Epithelial cell of esophagus (primary cell): ENCODE results near the gene SMIM12.

Source experiments
- DNase-seq: peaks from one replicate; pipeline ENCODE4 v3.0.0; 2010; ENCODE audit warnings: low read depth
- H3K4me3 ChIP-seq: 2 replicates; pipeline ENCODE4 v1.5.1; 2011; ENCODE audit warnings: mild to moderate bottlenecking, low read length, control low read depth
- CTCF ChIP-seq: IDR thresholded peaks from 2 replicates; pipeline ENCODE4 v1.5.1; 2011; ENCODE audit warnings: low read depth, mild to moderate bottlenecking, low read length, control low read depth, inconsistent platforms; ENCODE audit not compliant: insufficient read depth; ENCODE audit errors: missing control alignments

The SMIM12 gene

DNA sequence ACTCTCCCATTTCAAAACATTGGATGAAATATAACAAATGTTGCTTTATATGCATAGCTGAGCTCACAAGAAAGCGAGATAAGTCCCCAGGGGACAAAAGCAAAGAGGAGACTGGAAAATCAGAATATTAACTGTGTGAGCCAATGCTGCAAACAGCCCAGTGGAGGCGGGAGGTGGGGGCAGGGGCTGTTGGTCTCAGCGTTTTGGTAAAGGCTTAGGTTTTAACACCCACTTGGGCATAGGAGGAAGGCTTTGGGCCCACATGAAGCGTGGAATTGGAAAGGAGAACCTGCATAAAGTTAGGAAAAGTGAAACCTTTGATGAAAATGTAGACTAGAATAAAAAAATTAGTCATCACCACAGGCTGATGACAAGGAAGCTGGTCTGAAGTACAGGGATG is 30.2 kb upstream of the SMIM12 start:
- TF ChIP-seq CTCF: no peak
- no peak overlapping the region for H3K4me3 ChIP-seq
- no peak for DNase-seq

- no peak for DNase-seq
- H3K4me3 ChIP-seq: no peak overlapping the region
- no peak for TF ChIP-seq CTCF
Observed at GRCh38 chr1:34887593-34887992, 28.0 kb upstream of the SMIM12 start.

DNA sequence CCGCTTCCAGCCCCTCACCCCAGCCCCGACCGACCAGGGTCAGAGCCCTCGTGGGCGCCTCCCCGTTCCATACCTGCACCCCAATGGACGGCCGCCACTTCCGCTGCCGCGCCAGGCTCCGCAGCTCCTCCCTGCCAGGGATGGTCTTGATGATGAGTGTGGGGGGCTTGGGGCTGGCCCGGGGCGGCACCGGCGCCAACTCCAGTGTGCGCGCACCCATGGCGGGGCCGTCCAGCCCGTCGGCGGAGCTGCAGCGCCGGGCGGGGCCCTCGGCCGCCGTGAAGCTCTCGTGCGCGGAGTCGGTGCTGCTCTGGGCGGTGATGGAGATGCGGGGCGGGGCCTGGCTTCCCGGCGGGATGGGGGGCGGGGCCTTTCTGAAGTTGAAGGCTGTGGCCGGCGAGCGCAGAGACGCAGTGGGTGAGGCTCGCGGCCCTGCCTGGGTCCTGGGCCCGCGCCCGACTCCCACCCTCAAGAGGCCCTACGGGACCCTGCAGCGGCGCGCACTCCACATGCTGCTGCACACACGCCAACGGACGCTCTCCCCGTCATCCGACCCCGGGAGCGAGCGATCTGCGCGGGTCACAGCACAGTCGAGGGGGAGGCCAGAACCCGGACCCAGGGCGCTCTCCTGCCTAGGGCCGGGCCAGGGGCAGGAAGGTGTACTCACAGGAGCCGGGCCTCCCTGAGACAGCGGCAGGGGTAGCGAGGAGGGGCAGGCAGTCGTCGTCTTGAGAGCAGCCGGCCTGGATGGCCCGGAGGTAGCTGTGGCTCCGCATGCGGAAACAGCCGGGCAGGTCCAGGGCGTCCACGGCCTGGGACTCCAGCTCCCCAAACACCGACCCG is 26.1 kb upstream of the SMIM12 start:
- H3K4me3 ChIP-seq: no peak overlapping the region
- no peak for TF ChIP-seq CTCF
- DNase-seq: peak; percentile 50

- no peak for TF ChIP-seq CTCF
- no peak for DNase-seq
- no peak overlapping the region for H3K4me3 ChIP-seq
Observed at GRCh38 chr1:34884961-34885360, 25.4 kb upstream of the SMIM12 start.

DNA sequence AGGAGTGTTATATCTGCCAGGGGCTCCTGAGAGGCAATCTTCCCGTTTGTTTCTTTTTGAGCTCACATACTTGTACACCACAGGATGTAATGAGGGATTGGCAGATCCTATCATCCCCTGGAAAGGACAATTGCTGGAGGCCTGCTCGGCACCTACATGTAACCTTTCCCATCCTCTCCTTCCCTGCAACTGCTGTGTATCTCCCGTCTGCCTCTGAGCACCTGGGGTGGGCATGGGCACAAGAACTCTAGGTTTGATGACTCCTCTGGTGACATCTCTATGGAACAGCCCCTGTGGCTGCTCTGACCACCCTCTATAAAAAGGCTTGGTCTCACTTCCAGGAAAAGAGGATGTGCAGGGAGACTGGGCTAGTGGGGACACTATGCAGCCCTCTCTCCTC is 25.0 kb upstream of the SMIM12 start:
- TF ChIP-seq CTCF: no peak
- DNase-seq: no peak
- H3K4me3 ChIP-seq: no peak overlapping the region

GRCh38 chr1:34879230-34879629 is 19.7 kb upstream of the SMIM12 start:
- TF ChIP-seq CTCF: peak; percentile 3
- H3K4me3 ChIP-seq: no peak overlapping the region
- DNase-seq: peak; percentile 18

GRCh38 chr1:34876406-34876805 is 16.9 kb upstream of the SMIM12 start:
- no peak for DNase-seq
- no peak for TF ChIP-seq CTCF
- no peak overlapping the region for H3K4me3 ChIP-seq
